IMR-90 (cell line): ENCODE measurements around the gene ENPP3. TPM values are rescaled to one million over a fixed set of nuclear protein-coding genes. Genes with fewer than 3 reads are reported as not detected.

Source experiments
- ATAC-seq: fragments of 200-7000 bp; cut with Tn5 transposase; 2 replicates; pipeline ENCODE4 v1.9.1; 2020; ENCODE audit warnings: low read depth, mild to moderate bottlenecking, moderate library complexity
- BruUV-seq: library from RNA; stranded (reverse); fragments of 400-500 nt; replicated peaks from 2 replicates; lab custom pipeline; 2021; lab: Mats Ljungman, UMichigan
- CTCF ChIA-PET: fragments of 300-600 bp; formaldehyde crosslinking; extraction: SDS; loops from one replicate; lab custom pipeline; 2021; ENCODE audit warnings: antibody characterized with exemption; lab: Yijun Ruan, JAX
- POLR2A ChIA-PET: fragments of 300-600 bp; sonication (Branson Sonifier 250); formaldehyde crosslinking; loops from one replicate; lab custom pipeline; 2022; ENCODE audit warnings: antibody characterized with exemption; ENCODE audit not compliant: unreplicated experiment; lab: Charles Lee
- DNase-seq: peaks from one replicate; pipeline ENCODE4 v3.0.0; 2013
- H2AFZ ChIP-seq: replicated peaks from 2 replicates; pipeline ENCODE3; 2013; ENCODE audit warnings: low read length, mild to moderate bottlenecking; ENCODE audit not compliant: poor library complexity
- H2AK5ac ChIP-seq: 2 replicates; pipeline ENCODE4 v1.6.1; 2013; ENCODE audit warnings: low read depth, low read length, inconsistent platforms
- H2AK9ac ChIP-seq: replicated peaks from 2 replicates; pipeline ENCODE3; 2013; ENCODE audit warnings: mild to moderate bottlenecking, low read depth, low read length, moderate library complexity; ENCODE audit not compliant: poor library complexity
- H2BK120ac ChIP-seq: 2 replicates; pipeline ENCODE4 v1.6.1; 2013; ENCODE audit warnings: low read depth, low read length, inconsistent platforms
- H2BK15ac ChIP-seq: 3 replicates; pipeline ENCODE4 v1.6.1; 2013; ENCODE audit warnings: low read depth, low read length, inconsistent platforms
- H2BK20ac ChIP-seq: 2 replicates; pipeline ENCODE4 v1.6.1; 2013; ENCODE audit warnings: low read depth, mild to moderate bottlenecking, inconsistent platforms, low read length, moderate library complexity
- H2BK5ac ChIP-seq: 2 replicates; pipeline ENCODE4 v1.6.1; 2013; ENCODE audit warnings: mild to moderate bottlenecking, low read depth, low read length, inconsistent platforms; ENCODE audit not compliant: poor library complexity, severe bottlenecking
- H3K14ac ChIP-seq: replicated peaks from 2 replicates; pipeline ENCODE4 v1.6.1; 2013; ENCODE audit warnings: low read depth, low read length, inconsistent platforms
- H3K18ac ChIP-seq: 2 replicates; pipeline ENCODE4 v1.6.1; 2013; ENCODE audit warnings: low read depth, low read length, control low read depth
- H3K23ac ChIP-seq: 2 replicates; pipeline ENCODE4 v1.6.1; 2013; ENCODE audit warnings: low read depth, low read length, inconsistent platforms
- H3K27ac ChIP-seq: 2 replicates; pipeline ENCODE4 v1.5.1; 2013; ENCODE audit warnings: mild to moderate bottlenecking, control low read depth, low read length; ENCODE audit not compliant: insufficient read depth
- H3K27me3 ChIP-seq: 2 replicates; pipeline ENCODE4 v1.6.1; 2013; ENCODE audit warnings: low read length; ENCODE audit not compliant: control insufficient read depth, insufficient read depth
- H3K36me3 ChIP-seq: 2 replicates; pipeline ENCODE4 v1.6.1; 2013; ENCODE audit warnings: low read length, mixed read lengths; ENCODE audit not compliant: control insufficient read depth, insufficient read depth
- H3K4ac ChIP-seq: 2 replicates; pipeline ENCODE4 v1.6.1; 2013; ENCODE audit warnings: low read depth, low read length, inconsistent platforms
- H3K4me1 ChIP-seq: 2 replicates; pipeline ENCODE4 v1.6.1; 2013; ENCODE audit warnings: low read length, mixed read lengths; ENCODE audit not compliant: control insufficient read depth, insufficient read depth
- H3K4me2 ChIP-seq: 2 replicates; pipeline ENCODE4 v1.6.1; 2013; ENCODE audit warnings: low read depth, mild to moderate bottlenecking, control low read depth, low read length, moderate library complexity
- H3K4me3 ChIP-seq: 2 replicates; pipeline ENCODE4 v1.5.1; 2013; ENCODE audit warnings: low read depth, mild to moderate bottlenecking, control low read depth, low read length, moderate library complexity; ENCODE audit not compliant: insufficient read depth
- H3K56ac ChIP-seq: 2 replicates; pipeline ENCODE4 v1.6.1; 2013; ENCODE audit warnings: low read length, inconsistent platforms; ENCODE audit not compliant: insufficient read depth; ENCODE audit errors: extremely low read depth
- H3K79me1 ChIP-seq, 2 experiments: 2 replicates each; pipeline ENCODE4 v1.6.1; 2013; ENCODE audit warnings: low read length in 2 of 2, inconsistent platforms in 1 of 2, low read depth in 1 of 2
- H3K9ac ChIP-seq: 2 replicates; pipeline ENCODE4 v1.6.1; 2013; ENCODE audit warnings: low read depth, low read length, control low read depth
- H3K9me1 ChIP-seq: 2 replicates; pipeline ENCODE4 v1.6.1; 2013; ENCODE audit warnings: low read length, inconsistent platforms; ENCODE audit not compliant: insufficient read depth
- H3K9me3 ChIP-seq: 2 replicates; pipeline ENCODE4 v1.6.1; 2013; ENCODE audit warnings: low read length; ENCODE audit not compliant: control insufficient read depth, insufficient read depth
- H4K20me1 ChIP-seq: 2 replicates; pipeline ENCODE4 v1.6.1; 2013; ENCODE audit warnings: low read length, inconsistent platforms; ENCODE audit not compliant: insufficient read depth
- H4K5ac ChIP-seq: 2 replicates; pipeline ENCODE4 v1.6.1; 2013; ENCODE audit warnings: mild to moderate bottlenecking, low read depth, low read length, control low read depth
- H4K8ac ChIP-seq, 2 experiments: 2 replicates each; pipeline ENCODE4 v1.6.1; 2013; ENCODE audit warnings: low read depth in 2 of 2, low read length in 2 of 2, control low read depth in 1 of 2, inconsistent platforms in 1 of 2
- H4K91ac ChIP-seq: 2 replicates; pipeline ENCODE4 v1.6.1; 2013; ENCODE audit warnings: low read depth, low read length, inconsistent platforms; ENCODE audit not compliant: insufficient read depth
- BHLHE40 ChIP-seq: fragments of 150-350 bp; IDR thresholded peaks from 2 replicates; pipeline ENCODE4 v1.6.1; 2016; ENCODE audit warnings: mild to moderate bottlenecking, low read depth, low read length
- CEBPB ChIP-seq: IDR thresholded peaks from 2 replicates; pipeline ENCODE4 v1.6.1; 2012; ENCODE audit warnings: low read depth, low read length, improper control_type of control experiment
- CHD1 ChIP-seq: IDR thresholded peaks from 2 replicates; pipeline ENCODE4 v1.6.1; 2012; ENCODE audit warnings: low read depth, low read length, improper control_type of control experiment
- FOS ChIP-seq: fragments of 150-350 bp; IDR thresholded peaks from 2 replicates; pipeline ENCODE4 v1.6.1; 2016; ENCODE audit warnings: low read depth, low read length
- MAFK ChIP-seq: IDR thresholded peaks from 2 replicates; pipeline ENCODE4 v1.6.1; 2012; ENCODE audit warnings: low read depth, low read length, improper control_type of control experiment
- MAZ ChIP-seq: IDR thresholded peaks from 2 replicates; pipeline ENCODE4 v1.6.1; 2012; ENCODE audit warnings: low read depth, mild to moderate bottlenecking, low read length, improper control_type of control experiment, moderate library complexity, borderline replicate concordance
- MXI1 ChIP-seq: IDR thresholded peaks from 2 replicates; pipeline ENCODE4 v1.6.1; 2012; ENCODE audit warnings: low read depth, mild to moderate bottlenecking, low read length, moderate library complexity, borderline replicate concordance
- NFE2L2 ChIP-seq: fragments of 150-350 bp; IDR thresholded peaks from 2 replicates; pipeline ENCODE4 v1.6.1; 2016; ENCODE audit warnings: low read depth, mild to moderate bottlenecking, low read length
- POLR2A ChIP-seq: IDR thresholded peaks from 2 replicates; pipeline ENCODE4 v1.6.1; 2012; ENCODE audit warnings: mild to moderate bottlenecking, low read depth, low read length
- RAD21 ChIP-seq: IDR thresholded peaks from 2 replicates; pipeline ENCODE4 v1.6.1; 2012; ENCODE audit warnings: low read length, improper control_type of control experiment
- RCOR1 ChIP-seq: IDR thresholded peaks from 2 replicates; pipeline ENCODE4 v1.6.1; 2012; ENCODE audit warnings: mild to moderate bottlenecking, low read length, improper control_type of control experiment; ENCODE audit not compliant: insufficient replicate concordance
- RFX5 ChIP-seq: IDR thresholded peaks from 2 replicates; pipeline ENCODE4 v1.8.0; 2012; ENCODE audit warnings: low read depth, mild to moderate bottlenecking, low read length, moderate library complexity
- SMC3 ChIP-seq: fragments of 150-350 bp; IDR thresholded peaks from 2 replicates; pipeline ENCODE4 v1.6.1; 2016; ENCODE audit warnings: low read depth, mild to moderate bottlenecking, antibody characterized with exemption, low read length, moderate library complexity
- WGBS, 2 experiments: methylation state at CpG; one replicate each; pipeline versions ENCODE4 v1.1.5 to v1.1.7; 2013; ENCODE audit warnings: missing lambda C conversion rate in 2 of 2; ENCODE audit not compliant: insufficient read length in 1 of 2; ENCODE audit errors: extremely low coverage in 2 of 2; 5-methylcytosine and 5-hydroxymethylcytosine counted together
- dilution Hi-C: fragments of 300-500 bp; cut with HindIII; formaldehyde crosslinking; loops from one replicate; pipeline ENCODE4 v1.14.3; 2018; ENCODE audit warnings: low sequenced_read_pairs; ENCODE audit not compliant: unreplicated experiment
- in situ Hi-C: fragments of 300-500 bp; cut with MboI; formaldehyde crosslinking; loops from 3 replicates; pipeline ENCODE4 v1.14.3; 2019; ENCODE audit warnings: low sequenced_read_pairs, inconsistent platforms, mixed read lengths
- intact Hi-C: fragments of 100-400 bp; cut with micrococcal nuclease; formaldehyde crosslinking; loops from 2 replicates; pipeline ENCODE4 v1.10.0; 2022
- polyA plus RNA-seq, 3 experiments: library from polyadenylated mRNA; depleted of rRNA; stranded (reverse); fragments of >200 nt; gene quantifications; 2 replicates each; pipeline ENCODE4 v1.2.3, GENCODE V29; 2012; ENCODE audit warnings: low replicate concordance in 1 of 3
- total RNA-seq: library from RNA; depleted of rRNA; stranded (reverse); fragments of >200 nt; gene quantifications from 2 replicates; pipeline ENCODE4 v1.2.3, GENCODE V29; 2012
- TF ChIP-seq, protein P1 (sequence below): fragments of 150-350 bp; IDR thresholded peaks from 2 replicates; pipeline ENCODE4 v1.6.1; 2017; ENCODE audit warnings: mild to moderate bottlenecking, antibody characterized with exemption, low read length, low read depth
- TF ChIP-seq, protein P2 (sequence below): fragments of 150-350 bp; IDR thresholded peaks from 2 replicates; pipeline ENCODE4 v1.6.1; 2016; ENCODE audit warnings: low read depth, mild to moderate bottlenecking, low read length, moderate library complexity, borderline replicate concordance
- TF ChIP-seq, protein P3 (sequence below): conservative IDR thresholded peaks from 2 replicates; pipeline ENCODE4 v1.5.1; 2012; ENCODE audit warnings: mild to moderate bottlenecking, low read depth, low read length, improper control_type of control experiment

ENPP3 gene
- total and polyA plus RNA-seq, 2 of the 4 experiments (the other 2 are of a cell fraction): under 0.01 to 0.05 TPM

DNA sequence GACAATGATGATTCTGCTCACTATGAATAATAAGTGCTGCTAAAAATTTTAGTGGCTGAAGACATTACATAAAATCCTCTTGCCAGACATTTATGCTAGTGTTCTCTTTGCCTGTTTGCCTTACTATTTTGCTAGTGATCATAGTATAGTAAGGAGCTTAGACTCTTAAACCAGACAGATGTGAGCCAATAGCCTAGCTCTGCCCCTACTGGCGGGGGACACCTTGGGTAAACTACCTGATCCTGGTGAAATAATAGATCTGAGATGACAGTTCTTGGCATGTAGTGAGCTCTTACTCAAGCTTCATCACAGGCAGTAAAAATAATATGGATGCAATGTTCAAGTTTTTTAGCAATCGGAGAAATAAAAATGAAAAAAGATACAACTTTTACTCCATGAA, 18.8 kb downstream of the ENPP3 start:
- POLR2A ChIA-PET: interaction anchor here (0.6 kb wide), 1 partner anchor 12 kb away, joined by 9 read pairs; no protein-coding TSS in a partner anchor
- Histone ChIP-seq H3K18ac (no peak overlapping the region), H2BK5ac (no peak overlapping the region), H4K8ac (no peak overlapping the region), H4K20me1 (no peaks in the 10 kb centered on the region), H2BK15ac (no peak overlapping the region), H2BK120ac (no peak overlapping the region), H2AFZ (no peak overlapping the region), H4K91ac (no peak overlapping the region), H3K36me3 (no peaks in the 10 kb centered on the region), H3K27me3 (peaks cover 4% of the 10 kb centered on the region), H3K27ac (no peak overlapping the region), H3K4me2 (no peak overlapping the region), H2AK9ac (no peak overlapping the region), H2BK20ac (no peak overlapping the region), H3K4ac (no peak overlapping the region), H4K5ac (no peak overlapping the region), H3K23ac (no peak overlapping the region), H3K9ac (no peak overlapping the region), H3K79me1 (no peaks in the 10 kb centered on the region), H3K9me3 (no peaks in the 10 kb centered on the region), H3K4me3 (no peak overlapping the region), H3K56ac (no peak overlapping the region), H3K4me1 (peaks cover 5% of the 10 kb centered on the region), H3K14ac (no peak overlapping the region), H2AK5ac (no peak overlapping the region), H3K9me1 (peaks cover 3% of the 10 kb centered on the region; the same call in 1 of the 2 replicates)
- intact Hi-C loops: no loop called here
- BruUV-seq: no TSS peak
- no peak for TF ChIP-seq NFE2L2
- TF ChIP-seq, protein P1, sequence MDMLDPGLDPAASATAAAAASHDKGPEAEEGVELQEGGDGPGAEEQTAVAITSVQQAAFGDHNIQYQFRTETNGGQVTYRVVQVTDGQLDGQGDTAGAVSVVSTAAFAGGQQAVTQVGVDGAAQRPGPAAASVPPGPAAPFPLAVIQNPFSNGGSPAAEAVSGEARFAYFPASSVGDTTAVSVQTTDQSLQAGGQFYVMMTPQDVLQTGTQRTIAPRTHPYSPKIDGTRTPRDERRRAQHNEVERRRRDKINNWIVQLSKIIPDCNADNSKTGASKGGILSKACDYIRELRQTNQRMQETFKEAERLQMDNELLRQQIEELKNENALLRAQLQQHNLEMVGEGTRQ: no peak
- TF ChIP-seq RCOR1: no peak
- no peak for TF ChIP-seq MAZ
- no peak for TF ChIP-seq FOS
- TF ChIP-seq MXI1: no peak
- TF ChIP-seq, protein P2, sequence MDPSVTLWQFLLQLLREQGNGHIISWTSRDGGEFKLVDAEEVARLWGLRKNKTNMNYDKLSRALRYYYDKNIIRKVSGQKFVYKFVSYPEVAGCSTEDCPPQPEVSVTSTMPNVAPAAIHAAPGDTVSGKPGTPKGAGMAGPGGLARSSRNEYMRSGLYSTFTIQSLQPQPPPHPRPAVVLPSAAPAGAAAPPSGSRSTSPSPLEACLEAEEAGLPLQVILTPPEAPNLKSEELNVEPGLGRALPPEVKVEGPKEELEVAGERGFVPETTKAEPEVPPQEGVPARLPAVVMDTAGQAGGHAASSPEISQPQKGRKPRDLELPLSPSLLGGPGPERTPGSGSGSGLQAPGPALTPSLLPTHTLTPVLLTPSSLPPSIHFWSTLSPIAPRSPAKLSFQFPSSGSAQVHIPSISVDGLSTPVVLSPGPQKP: no peak
- TF ChIP-seq CHD1: no peak
- no peak for TF ChIP-seq POLR2A
- TF ChIP-seq, protein P3, sequence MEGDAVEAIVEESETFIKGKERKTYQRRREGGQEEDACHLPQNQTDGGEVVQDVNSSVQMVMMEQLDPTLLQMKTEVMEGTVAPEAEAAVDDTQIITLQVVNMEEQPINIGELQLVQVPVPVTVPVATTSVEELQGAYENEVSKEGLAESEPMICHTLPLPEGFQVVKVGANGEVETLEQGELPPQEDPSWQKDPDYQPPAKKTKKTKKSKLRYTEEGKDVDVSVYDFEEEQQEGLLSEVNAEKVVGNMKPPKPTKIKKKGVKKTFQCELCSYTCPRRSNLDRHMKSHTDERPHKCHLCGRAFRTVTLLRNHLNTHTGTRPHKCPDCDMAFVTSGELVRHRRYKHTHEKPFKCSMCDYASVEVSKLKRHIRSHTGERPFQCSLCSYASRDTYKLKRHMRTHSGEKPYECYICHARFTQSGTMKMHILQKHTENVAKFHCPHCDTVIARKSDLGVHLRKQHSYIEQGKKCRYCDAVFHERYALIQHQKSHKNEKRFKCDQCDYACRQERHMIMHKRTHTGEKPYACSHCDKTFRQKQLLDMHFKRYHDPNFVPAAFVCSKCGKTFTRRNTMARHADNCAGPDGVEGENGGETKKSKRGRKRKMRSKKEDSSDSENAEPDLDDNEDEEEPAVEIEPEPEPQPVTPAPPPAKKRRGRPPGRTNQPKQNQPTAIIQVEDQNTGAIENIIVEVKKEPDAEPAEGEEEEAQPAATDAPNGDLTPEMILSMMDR: no peak
- TF ChIP-seq RFX5: no peak
- TF ChIP-seq BHLHE40: no peak
- TF ChIP-seq MAFK: no peak
- TF ChIP-seq RAD21: no peak
- no peak for TF ChIP-seq CEBPB
- TF ChIP-seq SMC3: no peak
- ATAC-seq (no peak), DNase-seq (no peak)
- in situ Hi-C loops: no loop called here
- no CpG with 5 or more reads among the region's 2 CpGs for WGBS, 2 experiments
- dilution Hi-C loops: no loop called here
- CTCF ChIA-PET: interaction anchor here (1.5 kb wide), 1 partner anchor 40 kb away, joined by 5 read pairs; no protein-coding TSS in a partner anchor
